Panc1 (cell line): ENCODE data around the gene CYP4F22. TPM values are rescaled to one million over a fixed set of nuclear protein-coding genes. Genes with fewer than 3 reads are reported as not detected.

Experiments used
- ATAC-seq: fragments of 200-7000 bp; cut with Tn5 transposase; 2 replicates; pipeline ENCODE4 v1.9.1; 2020; ENCODE audit warnings: mild to moderate bottlenecking, moderate library complexity
- BruUV-seq: library from RNA; stranded (reverse); fragments of 400-500 nt; replicated peaks from 2 replicates; lab custom pipeline; 2021; lab: Mats Ljungman, UMichigan
- CTCF ChIA-PET: fragments of 300-600 bp; sonication (Branson Sonifier 250); formaldehyde crosslinking; loops from one replicate; lab custom pipeline; 2022; ENCODE audit warnings: antibody characterized with exemption; lab: Charles Lee
- POLR2A ChIA-PET: fragments of 300-600 bp; sonication (Branson Sonifier 250); formaldehyde crosslinking; loops from one replicate; lab custom pipeline; 2022; ENCODE audit warnings: antibody characterized with exemption; lab: Charles Lee
- DNase-seq: peaks from one replicate; pipeline ENCODE4 v3.0.0-alpha.2; 2010; ENCODE audit warnings: low read depth, low spot score
- H3K27ac ChIP-seq: 2 replicates; pipeline ENCODE4 v1.5.1; 2011; ENCODE audit warnings: mild to moderate bottlenecking, low read length, inconsistent platforms
- H3K27me3 ChIP-seq: fragments of 200-500 bp; sonication (Bioruptor generic); 2 replicates; pipeline ENCODE4 v1.6.0; 2014; ENCODE audit warnings: low read length, inconsistent platforms; ENCODE audit not compliant: control insufficient read depth, insufficient read depth
- H3K36me3 ChIP-seq: fragments of 200-500 bp; sonication (Bioruptor generic); 2 replicates; pipeline ENCODE4 v1.5.1; 2014; ENCODE audit warnings: inconsistent platforms, mild to moderate bottlenecking, low read length, moderate library complexity; ENCODE audit not compliant: control insufficient read depth, insufficient read depth
- H3K4me1 ChIP-seq: 2 replicates; pipeline ENCODE4 v1.5.1; 2011; ENCODE audit warnings: inconsistent platforms, mild to moderate bottlenecking, low read length, moderate library complexity; ENCODE audit not compliant: control insufficient read depth, insufficient read depth
- H3K4me3 ChIP-seq, 2 experiments: 2 replicates each; pipeline ENCODE4 v1.5.1; 2011 to 2012; ENCODE audit warnings: low read depth in 2 of 2, low read length in 2 of 2, mild to moderate bottlenecking in 2 of 2, inconsistent platforms in 1 of 2, moderate library complexity in 1 of 2
- H3K9me3 ChIP-seq: fragments of 200-500 bp; sonication (Bioruptor generic); 2 replicates; pipeline ENCODE4 v1.5.1; 2014; ENCODE audit warnings: low read depth, mild to moderate bottlenecking, inconsistent platforms, low read length, moderate library complexity; ENCODE audit not compliant: control insufficient read depth, insufficient read depth
- POLR2AphosphoS5 ChIP-seq: IDR thresholded peaks from 2 replicates; pipeline ENCODE4 v1.6.1; 2012; ENCODE audit warnings: mild to moderate bottlenecking, low read depth, low read length, moderate library complexity
- REST ChIP-seq, 2 experiments: IDR thresholded peaks; 2 replicates each; pipeline ENCODE4 v1.6.1; 2011 to 2012; ENCODE audit warnings: low read depth in 2 of 2, control low read depth in 1 of 2, low read length in 1 of 2, mild to moderate bottlenecking in 1 of 2, moderate library complexity in 1 of 2; ENCODE audit not compliant: insufficient read depth in 1 of 2
- SIN3A ChIP-seq: IDR thresholded peaks from 2 replicates; pipeline ENCODE4 v1.6.1; 2012; ENCODE audit warnings: low read depth, mild to moderate bottlenecking, low read length, moderate library complexity, borderline replicate concordance; ENCODE audit not compliant: insufficient read depth
- TCF7L2 ChIP-seq: IDR thresholded peaks from 2 replicates; pipeline ENCODE4 v1.6.1; 2011; ENCODE audit warnings: mild to moderate bottlenecking, low read depth, low read length, inconsistent platforms
- in situ Hi-C: cut with HindIII; loops from 2 replicates; pipeline ENCODE4 v1.10.0; 2016; ENCODE audit warnings: low sequenced_read_pairs, low pct_unique_long_range_greater_than_20kb
- intact Hi-C: fragments of 100-400 bp; cut with micrococcal nuclease; formaldehyde crosslinking; loops from one replicate; pipeline ENCODE4 v1.10.0; 2022; ENCODE audit not compliant: unreplicated experiment
- total RNA-seq: library from RNA; stranded (reverse); gene quantifications from one replicate; pipeline ENCODE4 v1.2.1, GENCODE V29; 2021; ENCODE audit not compliant: unreplicated experiment
- TF ChIP-seq, protein P1 (sequence below): fragments of 450-650 bp; IDR thresholded peaks from 2 replicates; pipeline ENCODE4 v1.5.1; 2017; ENCODE audit warnings: mild to moderate bottlenecking

Gene CYP4F22
- total RNA-seq, 1 experiment from 2014 or later = 0.21 TPM

DNA sequence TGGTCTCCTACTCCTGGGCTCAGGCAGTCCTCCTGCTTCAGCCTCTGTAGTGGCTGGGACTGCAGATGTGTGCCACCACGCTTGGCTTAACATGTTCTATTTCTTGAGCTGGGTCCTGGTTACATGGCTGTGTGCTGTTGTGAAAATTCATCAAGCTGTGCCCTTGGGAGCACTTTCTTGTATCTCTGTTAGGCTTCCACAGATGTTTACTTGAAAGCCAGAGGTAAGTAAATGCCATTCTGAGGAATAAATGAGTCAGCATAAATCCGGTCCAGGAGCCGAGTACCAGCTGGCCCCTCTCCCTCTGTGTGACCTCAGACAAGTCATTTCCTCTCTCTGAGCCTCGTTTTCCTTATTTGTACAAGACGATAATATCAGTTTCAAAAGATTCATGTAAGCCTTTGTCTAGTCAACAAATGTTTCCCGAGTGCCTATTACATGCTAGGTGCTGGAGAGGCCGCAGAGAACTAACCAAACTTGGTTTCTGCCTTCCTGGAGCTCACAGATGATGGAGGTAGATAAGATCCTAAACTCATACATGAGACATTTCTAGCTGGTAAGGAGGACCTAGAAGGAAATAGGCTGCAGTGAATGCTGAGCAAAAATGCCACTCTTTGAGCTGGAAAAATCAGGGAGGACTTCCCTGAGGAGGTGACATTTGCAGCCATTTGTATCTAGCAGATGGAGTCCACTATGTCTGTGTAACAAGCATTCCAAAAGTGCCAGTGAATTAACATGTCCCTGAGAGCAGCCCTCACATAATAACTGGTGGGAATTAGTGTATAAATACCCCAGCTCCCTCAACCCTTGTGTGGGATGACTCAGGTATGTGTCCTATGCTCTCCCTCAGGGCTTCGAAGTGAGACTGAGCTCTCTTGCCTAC is 41.2 kb upstream of the CYP4F22 start:
- in situ Hi-C loops = no loop called here

GRCh38 chr19:15467734-15468214 is 40.6 kb upstream of the CYP4F22 start:
- intact Hi-C loops = no loop called here
- POLR2A ChIA-PET = interaction anchor here (0.7 kb wide), 1 partner anchor 449 kb away, joined by 5 read pairs; no protein-coding TSS in a partner anchor
- Histone ChIP-seq H3K36me3 (no peaks in the 10 kb centered on the region), H3K27ac (no peak overlapping the region), H3K4me3 (no peak overlapping the region), H3K27me3 (no peaks in the 10 kb centered on the region), H3K9me3 (no peaks in the 10 kb centered on the region), H3K4me1 (no peaks in the 10 kb centered on the region)
- DNase-seq = no peak
- no peak for ATAC-seq
- TF ChIP-seq REST (IDR thresholded peaks at IDR 0.05; ENCODE audit: insufficient read depth in 1 of 2, low read depth in 2 of 2, low read length in 1 of 2) (no peak), TCF7L2 (no peak), POLR2AphosphoS5 (no peak), SIN3A (no peak)
- TF ChIP-seq, protein P1, sequence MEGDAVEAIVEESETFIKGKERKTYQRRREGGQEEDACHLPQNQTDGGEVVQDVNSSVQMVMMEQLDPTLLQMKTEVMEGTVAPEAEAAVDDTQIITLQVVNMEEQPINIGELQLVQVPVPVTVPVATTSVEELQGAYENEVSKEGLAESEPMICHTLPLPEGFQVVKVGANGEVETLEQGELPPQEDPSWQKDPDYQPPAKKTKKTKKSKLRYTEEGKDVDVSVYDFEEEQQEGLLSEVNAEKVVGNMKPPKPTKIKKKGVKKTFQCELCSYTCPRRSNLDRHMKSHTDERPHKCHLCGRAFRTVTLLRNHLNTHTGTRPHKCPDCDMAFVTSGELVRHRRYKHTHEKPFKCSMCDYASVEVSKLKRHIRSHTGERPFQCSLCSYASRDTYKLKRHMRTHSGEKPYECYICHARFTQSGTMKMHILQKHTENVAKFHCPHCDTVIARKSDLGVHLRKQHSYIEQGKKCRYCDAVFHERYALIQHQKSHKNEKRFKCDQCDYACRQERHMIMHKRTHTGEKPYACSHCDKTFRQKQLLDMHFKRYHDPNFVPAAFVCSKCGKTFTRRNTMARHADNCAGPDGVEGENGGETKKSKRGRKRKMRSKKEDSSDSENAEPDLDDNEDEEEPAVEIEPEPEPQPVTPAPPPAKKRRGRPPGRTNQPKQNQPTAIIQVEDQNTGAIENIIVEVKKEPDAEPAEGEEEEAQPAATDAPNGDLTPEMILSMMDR = no peak
- BruUV-seq = no TSS peak
- CTCF ChIA-PET = no interaction called here
- in situ Hi-C loops = no loop called here

More for the DNA sequence above, 41.2 kb upstream of the CYP4F22 start:
- no peaks in the 10 kb centered on the region for H3K9me3 ChIP-seq
- H3K36me3 ChIP-seq = no peaks in the 10 kb centered on the region
- no peak overlapping the region for H3K4me3 ChIP-seq
- intact Hi-C loops = no loop called here
- POLR2A ChIA-PET = no interaction called here
- ATAC-seq = peak; percentile 66; the same call in 1 of the 2 replicates
- BruUV-seq = no TSS peak
- TF ChIP-seq REST (IDR thresholded peaks at IDR 0.05; ENCODE audit: insufficient read depth in 1 of 2, low read depth in 2 of 2, low read length in 1 of 2) = no peak
- TF ChIP-seq, protein P1 = no peak
- no peak for TF ChIP-seq TCF7L2
- TF ChIP-seq POLR2AphosphoS5 = no peak
- TF ChIP-seq SIN3A = no peak
- no peaks in the 10 kb centered on the region for H3K27me3 ChIP-seq
- no peak for DNase-seq
- no peak overlapping the region for H3K27ac ChIP-seq
- H3K4me1 ChIP-seq = no peaks in the 10 kb centered on the region
- CTCF ChIA-PET = no interaction called here
